Karpas-422 (cell line): ENCODE measurements around the gene TP53I11. TPM values are rescaled to one million over a fixed set of nuclear protein-coding genes. Genes with fewer than 3 reads are reported as not detected.

Source experiments
- DNase-seq: peaks from one replicate; pipeline ENCODE4 v3.0.0-alpha.2; 2015
- H2AFZ ChIP-seq: fragments of 200-600 bp; sonication (generic); 2 replicates; pipeline ENCODE4 v1.6.1; 2014; ENCODE audit warnings: antibody characterized with exemption, low read length, mixed read lengths
- H3K27ac ChIP-seq: fragments of 200-600 bp; sonication (generic); 2 replicates; pipeline ENCODE4 v1.5.1; 2014; ENCODE audit warnings: mild to moderate bottlenecking, low read length, moderate library complexity
- H3K27me3 ChIP-seq: fragments of 200-600 bp; sonication (generic); 2 replicates; pipeline ENCODE4 v1.6.1; 2014; ENCODE audit warnings: low read length, mixed read lengths
- H3K36me3 ChIP-seq: fragments of 200-600 bp; sonication (generic); 2 replicates; pipeline ENCODE4 v1.6.1; 2014; ENCODE audit warnings: low read length, mixed read lengths; ENCODE audit not compliant: insufficient read depth
- H3K4me1 ChIP-seq: fragments of 200-600 bp; sonication (generic); 2 replicates; pipeline ENCODE4 v1.6.1; 2014; ENCODE audit warnings: mild to moderate bottlenecking, low read length, mixed read lengths
- H3K4me2 ChIP-seq: fragments of 200-600 bp; sonication (generic); 2 replicates; pipeline ENCODE4 v1.6.1; 2014; ENCODE audit warnings: low read length, low read depth, mild to moderate bottlenecking; ENCODE audit not compliant: poor library complexity, severe bottlenecking
- H3K4me3 ChIP-seq: fragments of 200-600 bp; sonication (generic); 2 replicates; pipeline ENCODE4 v1.5.1; 2014; ENCODE audit warnings: mild to moderate bottlenecking, antibody characterized with exemption, low read length, mixed read lengths
- H3K79me2 ChIP-seq: fragments of 200-600 bp; sonication (generic); 2 replicates; pipeline ENCODE4 v1.6.1; 2014; ENCODE audit warnings: mild to moderate bottlenecking, low read length, mixed read lengths
- H3K9ac ChIP-seq: fragments of 200-600 bp; sonication (generic); 2 replicates; pipeline ENCODE4 v1.6.0; 2014; ENCODE audit warnings: low read length
- H3K9me2 ChIP-seq: fragments of 200-600 bp; sonication (generic), shearing (Covaris generic); replicated peaks from 2 replicates; pipeline ENCODE4 v1.6.0; 2014; ENCODE audit warnings: mild to moderate bottlenecking, low read length, moderate library complexity; ENCODE audit not compliant: insufficient read depth
- H3K9me3 ChIP-seq: fragments of 300-700, 200-600 bp; sonication (generic); 2 replicates; pipeline ENCODE4 v1.6.1; 2014; ENCODE audit warnings: low read length, mixed read lengths
- H4K20me1 ChIP-seq: fragments of 200-600 bp; sonication (generic); 2 replicates; pipeline ENCODE4 v1.6.1; 2014; ENCODE audit warnings: mild to moderate bottlenecking, antibody characterized with exemption, low read length, low read depth; ENCODE audit not compliant: insufficient read depth
- total RNA-seq: library from RNA; depleted of rRNA; stranded (reverse); fragments of >200 nt; shearing (Covaris generic); gene quantifications from 2 replicates; pipeline ENCODE4 v1.2.3, GENCODE V29; 2014; ENCODE audit warnings: low replicate concordance

Gene TP53I11
- total RNA-seq, 1 experiment from 2014 or later, result 0.34 TPM

GRCh38 chr11:44936525-44936924, 14.2 kb downstream of the TP53I11 start:
- Histone ChIP-seq H4K20me1 (no peaks in the 10 kb centered on the region), H3K27ac (no peak overlapping the region), H3K9me2 (no peaks in the 10 kb centered on the region), H2AFZ (no peak overlapping the region), H3K9ac (no peak overlapping the region), H3K4me2 (no peak overlapping the region), H3K4me3 (no peak overlapping the region), H3K36me3 (no peaks in the 10 kb centered on the region), H3K4me1 (0 out of 2 replicates have a peak, but pooled peaks cover 4% of the 10 kb centered on the region), H3K9me3 (no peaks in the 10 kb centered on the region), H3K79me2 (no peaks in the 10 kb centered on the region), H3K27me3 (no peaks in the 10 kb centered on the region)
- DNase-seq, result peak; percentile 95

GRCh38 chr11:44934735-44935250, 15.9 kb downstream of the TP53I11 start:
- Histone ChIP-seq H3K27ac (no peak overlapping the region), H3K79me2 (no peaks in the 10 kb centered on the region)

DNA sequence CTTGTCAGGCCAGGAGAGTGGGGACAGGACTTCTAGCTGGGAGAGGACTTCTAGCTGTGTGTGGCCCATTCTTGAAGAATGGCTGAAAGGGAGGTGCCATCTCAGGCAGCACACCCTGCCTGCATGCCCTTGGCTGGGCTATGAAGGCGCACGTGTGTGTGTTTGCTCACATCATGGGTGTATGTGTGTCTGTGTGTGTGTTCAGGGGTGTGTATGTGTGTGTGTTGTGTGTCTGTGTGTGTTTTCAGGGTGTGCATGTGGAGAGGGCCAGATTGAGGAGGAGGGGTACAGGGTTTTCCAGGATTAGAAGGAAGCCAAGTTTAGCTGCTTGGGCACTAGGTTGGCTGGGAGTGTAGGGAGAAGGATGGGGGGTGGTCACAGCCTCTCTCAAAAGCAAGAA, 16.6 kb downstream of the TP53I11 start:
- Histone ChIP-seq H3K9ac (no peak overlapping the region), H3K4me1 (0 out of 2 replicates have a peak, but pooled peaks cover 4% of the 10 kb centered on the region), H3K9me2 (no peaks in the 10 kb centered on the region), H3K4me3 (no peak overlapping the region), H3K27me3 (no peaks in the 10 kb centered on the region), H3K79me2 (no peaks in the 10 kb centered on the region), H3K9me3 (no peaks in the 10 kb centered on the region), H3K4me2 (no peak overlapping the region), H3K36me3 (no peaks in the 10 kb centered on the region), H4K20me1 (no peaks in the 10 kb centered on the region), H3K27ac (no peak overlapping the region), H2AFZ (no peak overlapping the region)
- DNase-seq, result no peak

More at GRCh38 chr11:44934735-44935250, 15.9 kb downstream of the TP53I11 start:
- Histone ChIP-seq H3K9me2 (no peaks in the 10 kb centered on the region), H3K9me3 (no peaks in the 10 kb centered on the region), H4K20me1 (no peaks in the 10 kb centered on the region), H3K27me3 (no peaks in the 10 kb centered on the region), H3K4me3 (no peak overlapping the region), H3K4me2 (no peak overlapping the region), H3K4me1 (0 out of 2 replicates have a peak, but pooled peaks cover 4% of the 10 kb centered on the region), H3K36me3 (no peaks in the 10 kb centered on the region), H2AFZ (no peak overlapping the region), H3K9ac (no peak overlapping the region)
- DNase-seq, result no peak

DNA sequence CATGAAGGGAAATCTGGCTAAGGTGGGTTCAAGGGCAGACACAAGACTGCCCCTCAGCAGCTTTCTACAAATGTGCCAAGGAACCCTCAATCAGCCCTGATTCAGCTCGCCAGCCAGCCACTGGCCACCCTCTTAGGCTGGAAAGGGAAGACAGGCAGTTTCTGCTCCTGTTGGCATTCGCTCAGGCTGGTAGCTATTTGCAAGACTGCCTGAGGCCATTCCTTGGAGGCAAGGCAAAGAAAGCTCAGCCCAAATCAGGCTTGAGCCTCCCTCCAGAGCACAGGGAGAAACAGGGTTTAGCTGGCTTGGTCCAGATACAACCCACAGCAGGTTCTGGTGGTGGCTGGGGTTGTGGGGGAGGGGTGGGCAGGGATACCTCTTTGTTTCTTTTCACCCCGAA, 19.2 kb downstream of the TP53I11 start:
- Histone ChIP-seq H2AFZ (no peak overlapping the region), H3K9ac (no peak overlapping the region), H3K4me3 (no peak overlapping the region), H3K27ac (no peak overlapping the region), H3K27me3 (no peaks in the 10 kb centered on the region), H3K36me3 (no peaks in the 10 kb centered on the region), H4K20me1 (0 out of 2 replicates have a peak, but pooled peaks cover 4% of the 10 kb centered on the region), H3K4me2 (no peak overlapping the region), H3K9me3 (no peaks in the 10 kb centered on the region), H3K79me2 (no peaks in the 10 kb centered on the region), H3K9me2 (no peaks in the 10 kb centered on the region), H3K4me1 (no peaks in the 10 kb centered on the region)
- no peak for DNase-seq

DNA sequence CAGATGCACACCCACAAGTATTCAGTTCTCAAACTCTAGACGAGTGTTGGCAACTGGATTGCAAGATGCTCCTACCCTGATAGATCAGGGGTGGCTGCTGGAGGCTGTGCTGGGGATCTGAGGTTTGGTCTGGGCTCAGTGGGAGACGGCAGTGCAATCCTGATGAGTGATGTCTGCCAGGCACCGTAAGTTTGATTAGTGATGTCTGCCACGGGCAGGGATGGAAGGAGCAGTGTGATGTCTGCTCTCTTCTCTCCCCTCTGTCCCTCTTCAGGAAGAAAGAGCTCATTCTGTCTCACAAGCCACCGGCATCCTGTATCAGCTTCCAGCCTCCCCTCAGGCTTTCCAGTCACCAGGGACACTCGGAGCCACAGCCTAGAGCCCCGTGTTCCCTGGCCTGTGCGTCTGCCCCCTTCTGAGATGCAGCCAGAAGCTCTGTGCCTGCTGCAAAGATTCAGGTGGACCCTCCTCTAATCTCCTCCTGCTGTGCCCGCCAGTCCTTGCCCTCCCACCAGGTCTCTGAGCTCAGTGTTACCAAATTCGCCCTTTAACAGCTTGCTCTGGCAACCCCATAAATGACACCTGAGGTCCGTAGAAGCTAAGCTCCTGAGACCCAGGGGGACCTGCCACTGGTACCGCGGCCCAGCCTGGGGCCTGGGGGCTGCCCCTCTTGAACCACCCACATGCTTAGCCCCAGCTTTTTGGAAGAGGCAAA, 19.9 kb downstream of the TP53I11 start:
- H3K4me3 ChIP-seq, result no peak overlapping the region
- no peaks in the 10 kb centered on the region for H3K79me2 ChIP-seq
- no peak overlapping the region for H2AFZ ChIP-seq
- no peaks in the 10 kb centered on the region for H3K36me3 ChIP-seq
- no peak overlapping the region for H3K9ac ChIP-seq
- H3K4me1 ChIP-seq, result no peaks in the 10 kb centered on the region
- H3K27ac ChIP-seq, result no peak overlapping the region
- no peaks in the 10 kb centered on the region for H3K27me3 ChIP-seq
- no peaks in the 10 kb centered on the region for H3K9me2 ChIP-seq
- DNase-seq, result no peak
- H4K20me1 ChIP-seq, result 0 out of 2 replicates have a peak, but pooled peaks cover 4% of the 10 kb centered on the region
- H3K4me2 ChIP-seq, result no peak overlapping the region
- no peaks in the 10 kb centered on the region for H3K9me3 ChIP-seq

DNA sequence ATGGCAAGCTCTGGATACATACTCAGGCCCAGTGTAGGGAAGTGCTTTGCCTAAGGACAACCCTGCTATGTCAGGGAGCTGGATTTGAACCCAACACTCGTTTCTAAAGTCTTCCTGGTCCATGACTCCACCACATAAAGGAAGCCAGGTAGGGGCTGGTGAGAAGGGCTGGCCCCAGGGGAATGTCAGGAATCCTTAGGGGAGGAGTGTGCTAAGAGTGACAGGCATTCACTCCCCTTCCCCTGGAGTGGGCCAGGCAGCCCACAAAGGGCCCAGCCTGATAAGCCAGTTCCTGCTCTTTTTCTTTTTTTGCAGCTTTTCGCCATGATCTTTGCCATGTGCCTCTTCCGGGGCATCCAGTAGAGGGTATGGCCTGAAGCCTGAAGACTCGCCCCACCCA, 21.9 kb downstream of the TP53I11 start:
- Histone ChIP-seq H2AFZ (no peak overlapping the region), H3K9me3 (no peaks in the 10 kb centered on the region), H3K9me2 (no peaks in the 10 kb centered on the region), H3K4me1 (no peaks in the 10 kb centered on the region), H3K79me2 (no peaks in the 10 kb centered on the region), H3K4me2 (no peak overlapping the region), H3K27ac (no peak overlapping the region), H3K9ac (no peak overlapping the region), H3K4me3 (no peak overlapping the region), H3K27me3 (no peaks in the 10 kb centered on the region), H4K20me1 (0 out of 2 replicates have a peak, but pooled peaks cover 4% of the 10 kb centered on the region), H3K36me3 (no peaks in the 10 kb centered on the region)
- DNase-seq, result no peak

DNA sequence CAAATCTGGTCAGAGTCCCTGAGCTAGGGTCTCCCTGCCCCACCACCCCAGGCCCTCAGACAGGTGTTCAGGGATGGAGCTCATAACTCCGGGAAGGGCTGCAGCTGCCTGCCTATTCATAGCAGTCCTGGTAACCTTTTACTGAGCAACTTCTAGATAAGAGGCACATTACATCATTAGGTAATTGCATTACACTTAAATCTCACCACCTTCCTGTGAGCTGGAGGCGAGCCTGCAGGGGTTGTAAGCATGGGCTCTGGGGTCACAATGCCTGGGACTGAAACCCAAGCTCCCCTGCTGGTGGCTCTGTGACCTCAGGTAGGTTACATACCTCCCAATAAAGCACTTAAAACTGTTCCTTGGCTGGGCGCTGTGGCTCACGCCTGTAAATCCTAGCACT, 22.5 kb downstream of the TP53I11 start:
- Histone ChIP-seq H2AFZ (no peak overlapping the region), H3K9ac (no peak overlapping the region), H3K27me3 (no peaks in the 10 kb centered on the region), H3K9me3 (no peaks in the 10 kb centered on the region), H3K4me2 (no peak overlapping the region), H3K4me3 (no peak overlapping the region), H3K36me3 (no peaks in the 10 kb centered on the region), H3K9me2 (no peaks in the 10 kb centered on the region), H3K79me2 (no peaks in the 10 kb centered on the region), H3K27ac (no peak overlapping the region), H3K4me1 (no peaks in the 10 kb centered on the region), H4K20me1 (0 out of 2 replicates have a peak, but pooled peaks cover 4% of the 10 kb centered on the region)
- DNase-seq, result no peak

DNA sequence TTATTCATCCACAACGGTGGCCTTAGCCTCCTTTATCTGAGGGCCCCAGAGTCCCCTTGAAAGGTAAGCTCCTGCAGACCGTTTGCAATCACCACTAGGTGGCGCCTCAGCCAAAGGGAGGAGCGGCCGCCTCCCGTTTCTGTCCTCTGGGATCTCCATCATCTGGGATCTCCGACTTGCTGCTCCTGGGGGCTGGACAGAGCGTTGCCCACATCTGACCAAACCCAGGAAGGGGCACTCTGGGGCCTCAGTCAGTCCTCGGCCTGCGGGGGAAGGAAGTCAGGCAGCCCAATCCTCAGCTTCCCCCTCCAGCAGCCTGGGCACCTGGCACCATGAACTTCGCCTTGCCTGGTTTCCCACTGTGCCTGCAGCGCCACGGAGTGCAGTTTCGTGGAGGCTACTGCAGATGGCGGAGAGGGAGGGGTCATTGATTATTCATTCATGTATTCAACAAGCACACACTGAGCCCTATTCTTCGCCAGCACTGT, 23.5 kb downstream of the TP53I11 start:
- no peak overlapping the region for H3K9ac ChIP-seq
- 0 out of 2 replicates have a peak, but pooled peaks cover 4% of the 10 kb centered on the region for H4K20me1 ChIP-seq
- no peaks in the 10 kb centered on the region for H3K9me3 ChIP-seq
- no peaks in the 10 kb centered on the region for H3K9me2 ChIP-seq
- H3K36me3 ChIP-seq, result no peaks in the 10 kb centered on the region
- H3K4me1 ChIP-seq, result no peaks in the 10 kb centered on the region
- H3K27me3 ChIP-seq, result no peaks in the 10 kb centered on the region
- peak; percentile 86 for DNase-seq
- H3K27ac ChIP-seq, result no peak overlapping the region
- H2AFZ ChIP-seq, result no peak overlapping the region
- no peak overlapping the region for H3K4me2 ChIP-seq
- H3K4me3 ChIP-seq, result no peak overlapping the region
- no peaks in the 10 kb centered on the region for H3K79me2 ChIP-seq
